GM18507 (cell line): Measurements from ENCODE around the gene STK32A.
"Not testable (repeated sequence)": the region's sequence is repeated elsewhere in the genome, so short reads cannot be mapped to it uniquely, and the experiment has no call there.

ENCODE experiments used
- DNase-seq: peaks from one replicate; pipeline ENCODE4 v3.0.0; 2011; ENCODE audit warnings: low read depth; ENCODE audit not compliant: insufficient read length; ENCODE audit errors: extremely low spot score
- FAIRE-seq: peaks from 2 replicates; lab custom pipeline; 2011; peaks lifted over from hg19 to GRCh38; lab: Jason Lieb, UNC

The STK32A gene

GRCh38 chr5:147336876-147337275 is 102.0 kb downstream of the STK32A start:
- no peak for FAIRE-seq
- no peak for DNase-seq

- FAIRE-seq, result peak; percentile 21
- DNase-seq, result no peak
These were observed 104.5 kb downstream of the STK32A start for GRCh38 chr5:147339313-147339712.

- no peak for FAIRE-seq
- no peak for DNase-seq
These were observed 106.1 kb downstream of the STK32A start for GRCh38 chr5:147340941-147341340.

- no peak for FAIRE-seq
- DNase-seq, result no peak
These were observed 106.5 kb downstream of the STK32A start for GRCh38 chr5:147341345-147341744.

- FAIRE-seq (no peak), DNase-seq (no peak)
These were observed 110.0 kb downstream of the STK32A start for GRCh38 chr5:147344861-147345260.

GRCh38 chr5:147346006-147346561 is 111.3 kb downstream of the STK32A start:
- no peak for FAIRE-seq
- DNase-seq, result no peak

- FAIRE-seq (no peak), DNase-seq (no peak)
These were observed 113.2 kb downstream of the STK32A start for GRCh38 chr5:147348046-147348445.

- no peak for FAIRE-seq
- no peak for DNase-seq
These were observed 113.6 kb downstream of the STK32A start for GRCh38 chr5:147348451-147348850.

- DNase-seq (no peak), FAIRE-seq (no peak)
These were observed 114.4 kb downstream of the STK32A start for GRCh38 chr5:147349241-147349640.

GRCh38 chr5:147359101-147359500 is 124.3 kb downstream of the STK32A start:
- FAIRE-seq, result no peak

GRCh38 chr5:147359581-147359980 is 124.8 kb downstream of the STK32A start:
- no peak for DNase-seq
- FAIRE-seq, result no peak

More at GRCh38 chr5:147359101-147359500, 124.3 kb downstream of the STK32A start:
- no peak for DNase-seq

GRCh38 chr5:147360816-147361215 is 126.0 kb downstream of the STK32A start:
- no peak for FAIRE-seq
- no peak for DNase-seq

GRCh38 chr5:147361441-147362175 is 126.8 kb downstream of the STK32A start:
- FAIRE-seq (no peak), DNase-seq (no peak)

- FAIRE-seq, DNase-seq: not testable (repeated sequence)
These were observed 132.6 kb downstream of the STK32A start for GRCh38 chr5:147367381-147367780.

- DNase-seq (no peak), FAIRE-seq (no peak)
These were observed 135.0 kb downstream of the STK32A start for GRCh38 chr5:147369742-147370374.

GRCh38 chr5:147371290-147371689 is 136.5 kb downstream of the STK32A start:
- DNase-seq (no peak), FAIRE-seq (no peak)

- no peak for DNase-seq
- no peak for FAIRE-seq
These were observed 137.4 kb downstream of the STK32A start for GRCh38 chr5:147372191-147372590.

GRCh38 chr5:147373328-147373727 is 138.5 kb downstream of the STK32A start:
- FAIRE-seq, result no peak
- DNase-seq, result no peak

GRCh38 chr5:147375151-147375550 is 140.3 kb downstream of the STK32A start:
- DNase-seq, result no peak
- FAIRE-seq, result no peak

GRCh38 chr5:147377682-147378081 is 142.9 kb downstream of the STK32A start:
- FAIRE-seq, result no peak

GRCh38 chr5:147381555-147381954 is 146.7 kb downstream of the STK32A start:
- DNase-seq (no peak), FAIRE-seq (no peak)

More at GRCh38 chr5:147377682-147378081, 142.9 kb downstream of the STK32A start:
- DNase-seq, result no peak
